ENCODE measurements around the gene NRARP. TPM values are rescaled to one million over a fixed set of nuclear protein-coding genes. Genes with fewer than 3 reads are reported as not detected.

The NRARP gene
- total RNA-seq, 1 experiment from 2014 or later: 22.2 TPM

DNA sequence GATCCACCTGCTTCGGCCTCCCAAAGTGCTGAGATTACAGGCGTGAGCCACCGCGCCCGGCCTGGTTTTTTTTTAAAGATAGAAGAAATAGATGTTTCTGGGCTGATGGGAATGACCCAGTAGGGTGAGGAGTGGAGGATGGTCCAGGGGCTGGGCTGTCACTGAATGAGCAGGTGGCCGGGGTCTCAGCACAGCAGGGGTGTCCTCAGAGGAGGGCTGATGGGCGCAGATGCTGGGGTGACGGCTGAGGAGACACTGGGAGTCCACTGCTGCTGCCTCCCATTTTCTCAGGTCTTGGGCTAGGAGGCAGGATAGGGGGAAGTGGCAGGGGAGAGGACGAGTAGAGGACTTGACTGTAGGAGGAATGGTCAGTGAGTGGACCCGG, 26.9 kb downstream of the NRARP start:
- ATAC-seq (no peak), DNase-seq (ENCODE audit: low read depth, low spot score) (no peak)
- no TSS peak for BruUV-seq (replicated peaks)
- Histone ChIP-seq H3K9ac (ENCODE audit: low read length) (no peak overlapping the region), H4K20me1 (ENCODE audit: insufficient read depth) (no peaks in the 10 kb centered on the region), H3K4me2 (ENCODE audit: low read length) (no peak overlapping the region), H3K36me3 (ENCODE audit: control insufficient read depth in 1 of 2, insufficient read depth in 2 of 2, low read length in 2 of 2) (peaks cover 0 to 15% of the 10 kb centered on the region in 2 experiments; a peak in 2 of 4 replicates), H3K9me3 (ENCODE audit: control insufficient read depth in 1 of 2, insufficient read depth in 1 of 2, low read depth in 1 of 2, low read length in 2 of 2) (no peaks in the 10 kb centered on the region), H3K4me1 (ENCODE audit: control insufficient read depth in 1 of 2, insufficient read depth in 2 of 2, low read length in 2 of 2) (peaks cover 31 to 40% of the 10 kb centered on the region in 2 experiments), H3K9me2 (ENCODE audit: insufficient read depth) (no peaks in the 10 kb centered on the region), H3K27ac (ENCODE audit: low read depth, low read length) (peak overlapping the region; percentile 96; the same call in 1 of the 2 replicates), H3K27me3 (ENCODE audit: insufficient read depth, low read length) (no peaks in the 10 kb centered on the region), H3K79me2 (ENCODE audit: insufficient read depth, low read length) (peaks cover 25% of the 10 kb centered on the region), H3K4me3 (replicated peaks in 1 of 2; ENCODE audit: low read depth in 1 of 2, low read length in 2 of 2) (no peak overlapping the region), H2AFZ (ENCODE audit: low read depth, low read length, poor library complexity, severe bottlenecking) (no peak overlapping the region)
- intact Hi-C loops (cut with micrococcal nuclease): no loop called here
- RAD21 ChIA-PET (ENCODE audit: low non-redundant PET in 1 of 2, low total read pairs in 2 of 2, uncharacterized antibody in 2 of 2, unreplicated experiment in 2 of 2): no interaction called here
- POLR2A ChIA-PET: interaction anchor here (1.4 kb wide), 1 partner anchor 32 kb away, joined by 3 read pairs; no protein-coding TSS in a partner anchor
- CTCF ChIA-PET: interaction anchor here (1.1 to 1.3 kb wide), 2 partner anchors 12 to 38 kb away, joined by 3 to 4 read pairs; no protein-coding TSS in a partner anchor
- TF ChIP-seq ELF1 (IDR thresholded peaks at IDR 0.05; ENCODE audit: borderline replicate concordance, low read depth) (no peak), JUND (IDR thresholded peaks at IDR 0.05) (no peak), TCF7L2 (IDR thresholded peaks at IDR 0.05; ENCODE audit: borderline replicate concordance, extremely low read depth, insufficient read depth, insufficient read length) (no peak), YY1 (IDR thresholded peaks at IDR 0.05; ENCODE audit: extremely low read depth, insufficient replicate concordance, low read depth, low read length) (no peak), ZFX (IDR thresholded peaks at IDR 0.05) (no peak), POLR2A (IDR thresholded peaks at IDR 0.05; ENCODE audit: borderline replicate concordance, extremely low read depth, insufficient read depth, insufficient read length) (no peak), ZNF274 (IDR thresholded peaks at IDR 0.05; ENCODE audit: low read depth, low read length) (no peak), EZH2 (IDR thresholded peaks at IDR 0.05) (no peak), SP1 (IDR thresholded peaks at IDR 0.05; ENCODE audit: low read depth) (no peak), POLR2AphosphoS5 (IDR thresholded peaks at IDR 0.05; ENCODE audit: low read depth, low read length) (no peak), CBX3 (IDR thresholded peaks at IDR 0.05; ENCODE audit: low read depth) (no peak), EGR1 (IDR thresholded peaks at IDR 0.05; ENCODE audit: low read depth) (no peak), FOSL1 (IDR thresholded peaks at IDR 0.05; ENCODE audit: low read depth) (no peak)
- TF ChIP-seq, protein P1, sequence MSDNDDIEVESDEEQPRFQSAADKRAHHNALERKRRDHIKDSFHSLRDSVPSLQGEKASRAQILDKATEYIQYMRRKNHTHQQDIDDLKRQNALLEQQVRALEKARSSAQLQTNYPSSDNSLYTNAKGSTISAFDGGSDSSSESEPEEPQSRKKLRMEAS (IDR thresholded peaks at IDR 0.05): no peak
- TF ChIP-seq, protein P2, sequence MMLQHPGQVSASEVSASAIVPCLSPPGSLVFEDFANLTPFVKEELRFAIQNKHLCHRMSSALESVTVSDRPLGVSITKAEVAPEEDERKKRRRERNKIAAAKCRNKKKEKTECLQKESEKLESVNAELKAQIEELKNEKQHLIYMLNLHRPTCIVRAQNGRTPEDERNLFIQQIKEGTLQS (IDR thresholded peaks at IDR 0.05): no peak
- TF ChIP-seq, protein P3, sequence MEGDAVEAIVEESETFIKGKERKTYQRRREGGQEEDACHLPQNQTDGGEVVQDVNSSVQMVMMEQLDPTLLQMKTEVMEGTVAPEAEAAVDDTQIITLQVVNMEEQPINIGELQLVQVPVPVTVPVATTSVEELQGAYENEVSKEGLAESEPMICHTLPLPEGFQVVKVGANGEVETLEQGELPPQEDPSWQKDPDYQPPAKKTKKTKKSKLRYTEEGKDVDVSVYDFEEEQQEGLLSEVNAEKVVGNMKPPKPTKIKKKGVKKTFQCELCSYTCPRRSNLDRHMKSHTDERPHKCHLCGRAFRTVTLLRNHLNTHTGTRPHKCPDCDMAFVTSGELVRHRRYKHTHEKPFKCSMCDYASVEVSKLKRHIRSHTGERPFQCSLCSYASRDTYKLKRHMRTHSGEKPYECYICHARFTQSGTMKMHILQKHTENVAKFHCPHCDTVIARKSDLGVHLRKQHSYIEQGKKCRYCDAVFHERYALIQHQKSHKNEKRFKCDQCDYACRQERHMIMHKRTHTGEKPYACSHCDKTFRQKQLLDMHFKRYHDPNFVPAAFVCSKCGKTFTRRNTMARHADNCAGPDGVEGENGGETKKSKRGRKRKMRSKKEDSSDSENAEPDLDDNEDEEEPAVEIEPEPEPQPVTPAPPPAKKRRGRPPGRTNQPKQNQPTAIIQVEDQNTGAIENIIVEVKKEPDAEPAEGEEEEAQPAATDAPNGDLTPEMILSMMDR (IDR thresholded peaks at IDR 0.05 in 2 of 3, conservative IDR thresholded peaks at IDR 0.05 in 1 of 3; ENCODE audit: borderline replicate concordance in 1 of 3, insufficient read depth in 1 of 3, low read depth in 2 of 3, low read length in 2 of 3): no peak
- TF ChIP-seq, protein P4, sequence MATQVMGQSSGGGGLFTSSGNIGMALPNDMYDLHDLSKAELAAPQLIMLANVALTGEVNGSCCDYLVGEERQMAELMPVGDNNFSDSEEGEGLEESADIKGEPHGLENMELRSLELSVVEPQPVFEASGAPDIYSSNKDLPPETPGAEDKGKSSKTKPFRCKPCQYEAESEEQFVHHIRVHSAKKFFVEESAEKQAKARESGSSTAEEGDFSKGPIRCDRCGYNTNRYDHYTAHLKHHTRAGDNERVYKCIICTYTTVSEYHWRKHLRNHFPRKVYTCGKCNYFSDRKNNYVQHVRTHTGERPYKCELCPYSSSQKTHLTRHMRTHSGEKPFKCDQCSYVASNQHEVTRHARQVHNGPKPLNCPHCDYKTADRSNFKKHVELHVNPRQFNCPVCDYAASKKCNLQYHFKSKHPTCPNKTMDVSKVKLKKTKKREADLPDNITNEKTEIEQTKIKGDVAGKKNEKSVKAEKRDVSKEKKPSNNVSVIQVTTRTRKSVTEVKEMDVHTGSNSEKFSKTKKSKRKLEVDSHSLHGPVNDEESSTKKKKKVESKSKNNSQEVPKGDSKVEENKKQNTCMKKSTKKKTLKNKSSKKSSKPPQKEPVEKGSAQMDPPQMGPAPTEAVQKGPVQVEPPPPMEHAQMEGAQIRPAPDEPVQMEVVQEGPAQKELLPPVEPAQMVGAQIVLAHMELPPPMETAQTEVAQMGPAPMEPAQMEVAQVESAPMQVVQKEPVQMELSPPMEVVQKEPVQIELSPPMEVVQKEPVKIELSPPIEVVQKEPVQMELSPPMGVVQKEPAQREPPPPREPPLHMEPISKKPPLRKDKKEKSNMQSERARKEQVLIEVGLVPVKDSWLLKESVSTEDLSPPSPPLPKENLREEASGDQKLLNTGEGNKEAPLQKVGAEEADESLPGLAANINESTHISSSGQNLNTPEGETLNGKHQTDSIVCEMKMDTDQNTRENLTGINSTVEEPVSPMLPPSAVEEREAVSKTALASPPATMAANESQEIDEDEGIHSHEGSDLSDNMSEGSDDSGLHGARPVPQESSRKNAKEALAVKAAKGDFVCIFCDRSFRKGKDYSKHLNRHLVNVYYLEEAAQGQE (IDR thresholded peaks at IDR 0.05; ENCODE audit: low read depth): no peak
